Ishikawa (cell line): ENCODE results near the gene RASA2.

Experiments used
- CEBPB ChIP-seq: IDR thresholded peaks from 2 replicates; pipeline ENCODE4 v1.6.1; 2012
- FOXM1 ChIP-seq: IDR thresholded peaks from 2 replicates; pipeline ENCODE4 v1.6.1; 2012; ENCODE audit warnings: low read depth, borderline replicate concordance
- RAD21 ChIP-seq: IDR thresholded peaks from 2 replicates; pipeline ENCODE4 v1.6.1; 2012; ENCODE audit warnings: low read depth
- YY1 ChIP-seq: IDR thresholded peaks from 2 replicates; pipeline ENCODE4 v1.6.1; 2012; ENCODE audit warnings: low read depth

GRCh38 chr3:141546081-141546480, 59.3 kb downstream of the RASA2 start:
- TF ChIP-seq FOXM1 (no peak), YY1 (no peak), CEBPB (no peak), RAD21 (no peak)
